Lung (tissue), 12 donors: ENCODE results near the gene BCL2. TPM values are rescaled to one million over a fixed set of nuclear protein-coding genes. Genes with fewer than 3 reads are reported as not detected.

Experiments used
- ATAC-seq: fragments of 200-7000 bp; cut with Tn5 transposase; one replicate; pipeline ENCODE4 v1.9.1; 2020; ENCODE audit warnings: moderate number of reproducible peaks; ENCODE audit not compliant: insufficient read depth, low FRiP score
- DNase-seq, 3 donors: peaks; one replicate each; pipeline ENCODE4 v3.0.0-alpha.2; 2013 to 2017
- H3K27ac ChIP-seq, 2 donors: one replicate each; pipeline ENCODE4 v1.5.1; 2013; ENCODE audit warnings: mild to moderate bottlenecking in 2 of 2, moderate library complexity in 2 of 2, control low read depth in 1 of 2, inconsistent platforms in 1 of 2, low read depth in 1 of 2, low read length in 1 of 2
- H3K27me3 ChIP-seq, 3 donors: one replicate each; pipeline ENCODE4 v1.5.1; 2013; ENCODE audit warnings: low read length in 2 of 3; ENCODE audit not compliant: control insufficient read depth in 3 of 3, insufficient read depth in 3 of 3
- H3K36me3 ChIP-seq, 4 donors: one replicate each; pipeline ENCODE4 v1.5.1; 2013; ENCODE audit warnings: low read length in 4 of 4, mild to moderate bottlenecking in 1 of 4, moderate library complexity in 1 of 4; ENCODE audit not compliant: control insufficient read depth in 4 of 4, insufficient read depth in 4 of 4
- H3K4me1 ChIP-seq, 5 donors: one replicate each; pipeline ENCODE4 v1.5.1; 2013; ENCODE audit warnings: low read length in 5 of 5, mild to moderate bottlenecking in 2 of 5, moderate library complexity in 1 of 5; ENCODE audit not compliant: control insufficient read depth in 5 of 5, insufficient read depth in 5 of 5
- H3K4me3 ChIP-seq: one replicate; pipeline ENCODE4 v1.5.1; 2013; ENCODE audit warnings: mild to moderate bottlenecking, control low read depth, moderate library complexity
- H3K9ac ChIP-seq, 2 donors: one replicate each; pipeline ENCODE4 v1.5.1; 2013; ENCODE audit warnings: low read length in 2 of 2, control low read depth in 1 of 2; ENCODE audit not compliant: insufficient read depth in 1 of 2
- H3K9me3 ChIP-seq, 4 donors: one replicate each; pipeline ENCODE4 v1.5.1; 2013; ENCODE audit warnings: low read length in 3 of 4, mild to moderate bottlenecking in 1 of 4, moderate library complexity in 1 of 4; ENCODE audit not compliant: control insufficient read depth in 4 of 4, insufficient read depth in 3 of 4
- WGBS, 2 donors: extraction: QIAGEN DNeasy Blood & Tissue Kit; methylation state at CpG; one replicate each; pipeline ENCODE4 v1.1.7; 2013; 5-methylcytosine and 5-hydroxymethylcytosine counted together
- polyA plus RNA-seq, 2 donors: library from polyadenylated mRNA; stranded (reverse); fragments of 200-250 nt; gene quantifications; one replicate each; pipeline ENCODE4 v1.2.1, GENCODE V29; 2013
- total RNA-seq, 2 donors: library from RNA; depleted of rRNA in 1 of 2; stranded (reverse); fragments of >200 nt in 1 of 2; gene quantifications; one replicate each; pipeline ENCODE4 v1.2.1, GENCODE V29; 2014 to 2021
- TF ChIP-seq, protein P1 (sequence below): IDR thresholded peaks from 2 replicates; pipeline ENCODE4 v1.5.1; 2012; ENCODE audit warnings: mild to moderate bottlenecking; ENCODE audit errors: control extremely low read depth, extremely low read depth
- donor health status: control.
- donor health status: control.
- donor health status: Bipolar disorder and iron deficiency.
- donor health status: healthy.
- donor health status: DM: yes; HTN: yes; CAD: no.

Gene BCL2
- total and polyA plus RNA-seq, 4 donors, result 1.5 to 30.9 (median 5.3) TPM

DNA sequence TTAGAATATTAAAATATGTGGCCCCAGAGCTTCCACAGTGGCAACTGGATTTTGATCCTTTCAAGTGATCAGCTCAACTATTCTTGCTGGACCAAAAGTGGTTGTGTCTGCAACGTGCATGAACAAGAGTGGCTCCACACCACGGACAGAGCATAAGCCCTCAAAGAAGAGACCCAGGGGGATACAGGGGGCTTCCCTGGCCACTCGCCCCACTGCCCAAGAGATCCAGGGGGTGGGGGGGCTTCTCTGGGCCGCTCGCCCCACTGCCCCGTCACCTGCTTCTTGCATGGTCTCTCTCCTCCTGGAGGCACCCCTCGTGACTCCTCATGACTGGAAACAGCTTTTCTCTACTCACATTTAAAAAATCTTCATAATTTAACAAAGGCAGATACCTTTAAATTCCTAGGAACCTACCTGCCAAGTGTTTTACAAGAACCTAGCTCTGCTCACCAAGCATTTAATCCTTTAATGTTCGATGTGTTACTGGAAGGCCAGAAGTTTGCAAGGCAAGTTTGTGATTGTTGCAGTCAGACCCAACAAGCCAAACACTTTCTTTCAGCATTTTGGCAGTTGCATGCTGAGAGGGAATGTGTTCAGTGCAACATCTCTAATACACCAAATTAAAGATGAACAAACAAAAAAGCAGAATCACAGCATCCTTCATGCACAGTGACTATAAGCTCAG, 174.3 kb downstream of the BCL2 start:
- no peaks in the 10 kb centered on the region for H3K9me3 ChIP-seq
- H3K9ac ChIP-seq, result peak overlapping the region in 1 of 2 donors; percentile 50
- TF ChIP-seq, protein P1, sequence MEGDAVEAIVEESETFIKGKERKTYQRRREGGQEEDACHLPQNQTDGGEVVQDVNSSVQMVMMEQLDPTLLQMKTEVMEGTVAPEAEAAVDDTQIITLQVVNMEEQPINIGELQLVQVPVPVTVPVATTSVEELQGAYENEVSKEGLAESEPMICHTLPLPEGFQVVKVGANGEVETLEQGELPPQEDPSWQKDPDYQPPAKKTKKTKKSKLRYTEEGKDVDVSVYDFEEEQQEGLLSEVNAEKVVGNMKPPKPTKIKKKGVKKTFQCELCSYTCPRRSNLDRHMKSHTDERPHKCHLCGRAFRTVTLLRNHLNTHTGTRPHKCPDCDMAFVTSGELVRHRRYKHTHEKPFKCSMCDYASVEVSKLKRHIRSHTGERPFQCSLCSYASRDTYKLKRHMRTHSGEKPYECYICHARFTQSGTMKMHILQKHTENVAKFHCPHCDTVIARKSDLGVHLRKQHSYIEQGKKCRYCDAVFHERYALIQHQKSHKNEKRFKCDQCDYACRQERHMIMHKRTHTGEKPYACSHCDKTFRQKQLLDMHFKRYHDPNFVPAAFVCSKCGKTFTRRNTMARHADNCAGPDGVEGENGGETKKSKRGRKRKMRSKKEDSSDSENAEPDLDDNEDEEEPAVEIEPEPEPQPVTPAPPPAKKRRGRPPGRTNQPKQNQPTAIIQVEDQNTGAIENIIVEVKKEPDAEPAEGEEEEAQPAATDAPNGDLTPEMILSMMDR, result no peak
- no peaks in the 10 kb centered on the region for H3K27me3 ChIP-seq
- ATAC-seq (no peak), DNase-seq (peak in 1 of 3 donors; percentile 59)
- H3K4me3 ChIP-seq, result no peak overlapping the region
- 85 to 92% methylated on average over 6 to 8 of the region's 8 CpGs for WGBS, 2 donors
- no peak overlapping the region for H3K27ac ChIP-seq
- H3K36me3 ChIP-seq, result no peaks in the 10 kb centered on the region
- peaks cover 2 to 69% (median 20%) of the 10 kb centered on the region in 5 donors for H3K4me1 ChIP-seq

- Histone ChIP-seq H3K9ac (no peak overlapping the region), H3K36me3 (no peaks in the 10 kb centered on the region), H3K9me3 (no peaks in the 10 kb centered on the region), H3K27ac (no peak overlapping the region), H3K4me1 (peaks cover 2 to 69% (median 20%) of the 10 kb centered on the region in 5 donors), H3K4me3 (no peak overlapping the region), H3K27me3 (no peaks in the 10 kb centered on the region)
- ATAC-seq (no peak), DNase-seq (no peak)
- 92 to 94% methylated on average over 9 to 10 of the region's 10 CpGs for WGBS, 2 donors
- TF ChIP-seq, protein P1, result no peak
Observed at GRCh38 chr18:63144748-63145147, 174.8 kb downstream of the BCL2 start.

DNA sequence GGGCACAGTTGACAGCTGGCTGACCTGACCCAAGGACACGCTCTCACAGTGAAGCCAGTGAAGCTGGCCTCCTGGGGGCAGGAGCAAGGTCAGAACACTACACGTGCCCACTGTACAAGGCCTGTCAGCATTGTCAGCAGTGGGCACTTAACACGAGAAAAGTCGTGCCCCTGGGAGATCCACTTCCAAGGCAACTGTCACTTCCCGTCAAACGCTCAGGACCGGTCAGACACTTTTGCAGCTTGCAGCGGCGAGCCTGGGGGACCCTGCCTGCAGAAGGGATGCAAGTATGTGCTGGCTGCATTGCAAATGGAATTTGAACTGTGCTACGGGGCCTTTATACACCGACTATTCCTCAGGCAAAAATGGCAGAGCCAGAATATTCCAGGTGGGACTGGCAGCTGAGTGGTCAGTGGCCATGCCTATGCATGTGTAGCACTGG, 176.2 kb downstream of the BCL2 start:
- no peaks in the 10 kb centered on the region for H3K36me3 ChIP-seq
- H3K27ac ChIP-seq, result no peak overlapping the region
- DNase-seq (no peak), ATAC-seq (no peak)
- H3K4me3 ChIP-seq, result no peak overlapping the region
- H3K9me3 ChIP-seq, result no peaks in the 10 kb centered on the region
- no peaks in the 10 kb centered on the region for H3K27me3 ChIP-seq
- peaks cover 2 to 57% (median 12%) of the 10 kb centered on the region in 5 donors for H3K4me1 ChIP-seq
- H3K9ac ChIP-seq, result no peak overlapping the region
- WGBS, 2 donors, result 62 to 80% methylated on average over 11 of the region's 11 CpGs
- TF ChIP-seq, protein P1, result no peak
